HG02798 (cell line): Measurements from ENCODE around the gene VPS13A.

Experiments used
- ATAC-seq: cut with Tn5 transposase; IDR thresholded peaks from one replicate; pipeline ENCODE4 v1.9.1; 2021; ENCODE audit warnings: mild to moderate bottlenecking; ENCODE audit not compliant: unreplicated experiment, poor library complexity

Gene VPS13A

DNA sequence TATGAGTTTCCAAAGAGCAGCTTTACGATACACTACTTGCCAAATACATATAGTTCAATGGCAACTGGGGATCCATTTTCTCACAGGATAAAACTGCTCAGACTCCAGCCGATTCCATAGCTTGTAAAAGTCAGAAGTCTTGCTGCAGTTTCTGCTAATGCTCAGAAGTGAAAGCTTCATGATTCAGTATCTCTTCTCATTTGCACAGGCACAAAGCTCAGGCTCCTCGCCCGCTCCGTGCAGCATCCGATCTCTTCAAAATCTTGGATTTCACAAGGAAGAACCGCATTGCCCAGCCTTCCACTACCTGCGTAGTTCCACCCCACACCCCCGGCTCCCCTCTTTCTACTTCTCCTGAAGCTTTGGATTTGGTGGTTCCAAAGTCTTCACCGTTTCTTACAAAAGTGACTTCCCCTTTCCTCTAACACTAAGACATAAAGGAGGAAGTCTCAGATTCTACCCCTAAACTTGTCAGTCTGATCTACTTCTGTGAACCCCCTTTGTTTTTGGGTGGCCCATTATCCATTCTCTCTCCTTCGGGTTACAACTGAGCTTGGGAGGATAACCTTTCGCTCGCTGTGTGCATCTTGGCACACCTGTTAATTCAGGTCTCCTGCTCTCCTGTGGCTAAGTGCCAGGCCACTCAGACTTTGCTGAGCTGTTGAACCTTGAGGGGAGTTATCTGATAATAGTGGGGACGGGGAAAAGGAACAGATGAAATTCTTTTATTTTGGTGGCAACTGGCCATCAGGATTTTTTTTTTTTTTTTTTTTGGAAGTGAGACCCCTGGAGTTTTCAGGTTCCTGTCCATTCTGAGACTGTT lies 276.7 kb downstream of the VPS13A start:
- ATAC-seq = no peak

DNA sequence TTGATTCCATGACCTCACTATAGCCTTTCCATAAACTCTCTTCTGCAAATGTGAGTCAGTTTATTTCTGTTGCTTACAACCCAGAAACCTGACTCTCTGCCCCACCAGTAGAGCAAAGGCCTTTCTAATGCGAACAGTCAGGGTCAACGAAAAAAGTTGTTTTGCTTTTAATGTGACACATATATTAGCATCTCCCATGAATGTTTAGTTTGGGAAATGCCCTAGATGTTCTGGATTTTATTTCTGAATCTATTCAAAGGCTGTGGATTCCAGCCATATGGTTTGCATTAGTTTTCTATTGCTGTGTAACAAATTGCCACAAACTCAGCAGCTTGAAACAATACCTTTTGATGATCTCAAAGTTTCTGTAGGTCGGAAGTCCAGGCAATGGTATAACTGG lies 277.3 kb downstream of the VPS13A start:
- ATAC-seq = no peak

DNA sequence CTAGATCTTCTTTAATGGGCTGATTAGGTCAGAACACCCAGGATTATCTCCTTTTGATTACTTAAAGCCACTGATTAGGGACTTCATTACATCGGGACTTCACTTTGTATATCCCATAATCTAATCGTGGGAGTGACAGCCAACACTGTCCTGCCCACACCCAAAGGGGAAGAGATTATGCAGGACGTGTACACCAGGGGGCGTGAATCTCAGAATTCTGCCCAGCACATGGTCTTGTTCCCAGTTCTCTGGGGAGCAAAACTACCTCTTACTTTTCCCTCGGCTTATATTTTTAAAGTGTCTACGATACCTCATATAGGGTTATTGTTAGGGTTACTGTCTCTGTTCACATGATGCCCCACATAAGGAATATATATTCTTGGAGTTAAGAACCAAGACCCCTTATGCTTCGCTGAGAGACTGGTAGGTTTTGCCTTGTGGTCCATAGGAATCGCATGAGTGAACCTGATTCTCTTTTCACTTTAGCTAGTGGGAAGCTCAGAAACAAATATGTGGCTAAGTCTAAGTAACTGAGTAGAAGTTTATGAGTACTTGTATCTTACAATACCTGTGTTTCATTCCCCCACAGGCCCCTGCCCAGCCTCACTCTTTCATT lies 278.1 kb downstream of the VPS13A start:
- peak; percentile 53 for ATAC-seq

DNA sequence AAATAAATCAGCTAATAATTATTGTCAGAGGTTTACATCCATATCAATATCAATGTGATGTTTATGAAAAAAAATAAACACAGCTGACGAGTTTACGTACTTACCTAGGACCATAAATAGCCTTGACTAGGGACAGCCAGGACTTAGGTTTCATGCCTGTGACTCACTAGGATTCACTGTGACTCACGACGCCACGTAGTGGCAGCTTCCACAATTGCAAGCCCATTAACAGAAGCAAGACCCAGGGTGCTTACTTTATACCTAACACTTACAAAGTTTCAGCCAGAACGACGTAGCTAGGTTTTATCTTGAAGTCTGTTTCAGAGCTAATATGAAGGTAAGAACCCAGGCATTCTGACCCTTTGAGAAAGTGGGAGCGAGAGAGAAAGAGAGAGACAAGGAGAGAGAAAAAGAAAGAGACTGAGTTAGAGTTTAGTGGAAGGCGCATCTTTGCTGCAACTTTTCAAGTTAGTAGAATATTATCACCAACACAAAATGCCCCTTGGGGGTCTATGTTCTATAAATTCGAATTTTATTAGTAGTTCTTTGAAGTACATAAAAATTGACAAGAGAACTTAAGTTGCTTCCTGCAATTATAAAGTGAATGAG lies 279.6 kb downstream of the VPS13A start:
- ATAC-seq = peak; percentile 80

DNA sequence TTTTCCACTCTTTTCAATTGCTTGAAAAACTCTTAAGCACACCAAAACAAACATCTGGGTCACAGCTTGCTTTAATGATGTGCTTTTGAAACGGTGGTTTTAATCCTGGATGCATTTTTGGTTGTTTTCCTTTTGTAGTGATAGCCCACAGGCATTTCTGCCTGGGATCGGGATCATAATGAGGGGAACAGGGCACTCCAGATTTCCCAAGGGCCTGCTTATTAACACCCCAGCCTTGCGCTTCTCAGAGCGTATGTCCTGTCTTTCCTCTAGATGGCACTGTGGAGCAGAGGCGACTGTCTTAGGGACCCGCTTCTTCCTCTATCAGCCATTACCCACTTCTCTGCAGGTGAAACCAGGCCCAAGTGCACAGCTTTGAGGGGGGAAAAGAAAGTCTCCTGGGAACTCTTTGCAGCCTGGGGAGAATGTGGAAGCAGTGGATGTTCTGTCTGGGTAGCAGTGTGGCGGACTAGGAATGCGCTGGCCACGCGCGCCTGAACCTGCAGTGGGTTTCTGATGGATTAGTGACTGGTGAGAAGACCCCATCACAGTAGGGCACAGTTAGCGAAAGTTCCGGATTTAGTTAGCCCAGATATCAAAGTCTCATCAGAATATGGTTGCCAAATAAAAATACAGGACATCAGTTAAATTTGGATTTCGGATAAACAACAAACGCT lies 280.7 kb downstream of the VPS13A start:
- peak; percentile 77 for ATAC-seq

DNA sequence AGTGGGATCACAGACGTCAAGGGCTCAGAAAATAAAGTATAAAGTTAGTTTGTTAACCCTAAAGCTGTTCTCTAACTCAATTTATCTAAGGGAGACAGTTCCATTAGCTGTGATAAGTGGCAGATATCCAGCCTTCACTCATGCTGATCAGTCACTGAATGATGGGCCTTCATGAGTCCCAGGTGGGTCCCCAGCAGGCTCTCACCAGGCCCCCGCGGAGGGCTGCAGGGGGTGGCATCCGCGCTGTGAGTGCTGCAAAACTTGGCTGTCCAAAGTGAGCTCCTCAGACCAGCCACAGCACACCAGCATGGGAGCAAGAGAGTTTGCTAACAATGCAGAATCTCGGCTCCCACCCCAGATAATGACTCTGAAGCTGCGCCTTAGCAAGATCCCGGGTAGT lies 283.6 kb downstream of the VPS13A start:
- no peak for ATAC-seq

DNA sequence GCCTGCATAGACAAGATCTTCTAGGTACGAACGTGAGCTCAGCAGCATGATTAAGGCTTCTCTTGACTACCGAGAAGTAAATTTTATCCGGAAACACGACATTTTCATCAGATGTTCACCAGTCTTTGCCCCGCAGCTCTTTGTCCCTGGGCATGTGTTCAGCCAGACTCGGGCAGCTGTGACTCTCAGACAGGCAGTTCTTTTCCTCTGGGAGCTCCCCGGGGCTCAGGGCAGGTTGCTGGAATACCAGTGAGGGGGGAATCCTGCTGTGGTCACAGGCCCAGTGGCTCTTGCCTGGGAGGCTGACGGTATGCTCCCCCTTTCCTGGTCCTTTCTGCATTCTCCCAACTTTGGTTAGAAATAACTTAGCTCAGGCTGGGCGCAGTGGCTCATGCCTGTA lies 284.7 kb downstream of the VPS13A start:
- no peak for ATAC-seq

DNA sequence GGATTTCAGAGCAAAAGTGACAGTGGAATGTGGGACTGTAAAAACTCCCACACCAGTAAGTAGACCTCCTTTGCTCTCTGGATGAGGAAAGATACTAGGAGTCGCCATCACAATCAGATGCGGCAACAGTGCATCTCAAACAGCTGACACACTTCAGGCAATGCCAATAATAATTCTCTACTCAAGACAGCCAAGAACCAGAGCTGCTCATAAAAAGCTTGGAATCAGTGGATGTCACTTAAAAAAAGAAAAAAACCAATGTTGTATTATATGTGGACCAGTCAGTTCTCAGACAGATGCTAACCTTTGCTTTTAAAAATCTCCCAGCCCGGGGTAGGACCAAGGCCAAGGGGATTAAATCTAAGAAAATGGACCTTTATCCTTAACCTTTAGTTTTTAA lies 285.8 kb downstream of the VPS13A start:
- ATAC-seq = no peak

DNA sequence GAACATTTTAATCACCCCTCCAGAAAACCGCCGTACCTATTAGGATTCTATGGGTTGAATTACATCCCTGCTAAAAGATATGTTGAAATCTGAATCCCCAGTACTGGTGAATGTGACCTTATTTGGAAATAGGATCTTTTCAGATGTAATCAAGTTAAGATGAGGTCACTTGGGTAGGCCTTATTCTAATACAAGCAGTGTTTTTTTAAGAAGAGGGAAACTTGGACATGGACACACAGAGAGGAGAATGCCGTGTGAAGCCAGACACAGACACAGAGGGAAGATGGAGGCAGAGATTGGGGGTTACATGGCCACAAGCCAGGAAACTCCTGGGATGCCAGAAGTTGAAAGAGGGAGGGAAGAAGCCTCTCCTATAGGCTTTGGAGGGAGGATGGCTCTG lies 287.3 kb downstream of the VPS13A start:
- ATAC-seq = no peak

DNA sequence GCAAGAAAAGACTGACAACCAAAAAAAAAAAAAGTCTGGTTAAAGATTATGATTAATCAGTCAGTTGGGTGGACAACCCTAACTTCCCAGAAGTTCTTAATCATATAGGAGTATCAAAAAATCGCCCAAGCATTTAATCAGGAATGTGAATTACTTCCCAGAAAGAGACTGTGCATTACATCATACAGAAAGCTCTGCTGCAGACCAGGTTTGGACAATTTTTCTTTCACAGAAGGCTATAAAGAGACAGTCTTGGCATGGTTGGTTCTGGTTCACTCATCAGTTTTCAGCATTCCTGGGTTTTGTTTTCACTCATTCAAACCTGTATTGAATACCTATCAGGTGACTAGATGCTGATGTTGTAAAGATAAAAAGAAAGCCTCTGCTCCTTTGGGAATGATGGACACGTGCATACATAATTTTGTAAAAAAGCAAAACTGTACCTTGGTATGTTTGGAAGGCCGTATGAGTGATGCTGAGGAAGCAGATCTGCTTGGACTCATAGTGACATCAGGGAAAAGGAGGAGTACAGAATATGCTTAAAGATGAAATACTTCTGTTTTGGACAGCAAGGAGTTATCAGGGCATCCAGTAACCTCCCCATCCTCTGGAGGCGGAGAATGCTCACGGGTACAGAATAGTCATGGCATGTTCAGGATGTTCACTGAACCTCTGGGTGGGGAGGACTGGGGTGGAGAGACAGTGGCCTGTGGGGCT lies 292.3 kb downstream of the VPS13A start:
- no peak for ATAC-seq
